Measurements from ENCODE around the gene GCNT4. TPM values are rescaled to one million over a fixed set of nuclear protein-coding genes. Genes with fewer than 3 reads are reported as not detected.

The GCNT4 gene
- total RNA-seq, 4 donors from 2014 or later = 0.69 to 2.2 (median 1.1) TPM

DNA sequence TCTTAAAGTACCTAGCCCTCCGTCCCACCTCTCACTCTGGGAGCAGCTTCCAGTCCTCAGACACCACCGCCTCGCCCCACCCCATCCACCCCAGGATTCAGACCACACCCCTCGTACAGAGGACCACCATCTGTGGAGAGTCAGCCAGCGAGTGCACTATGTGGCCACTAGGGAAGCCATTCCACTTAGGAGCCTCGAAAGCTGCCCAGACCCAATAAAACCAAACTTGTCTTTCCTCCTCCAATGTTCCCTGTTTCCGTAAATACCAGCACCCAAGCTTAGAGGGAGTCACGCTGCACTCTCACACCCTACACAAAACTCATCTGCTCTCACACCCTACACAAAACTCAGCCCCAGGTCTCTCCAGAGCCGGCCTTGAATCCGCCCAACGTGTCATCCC is 1.9 kb downstream of the GCNT4 start:
- ATAC-seq (ENCODE audit: low FRiP score) = no peak

DNA sequence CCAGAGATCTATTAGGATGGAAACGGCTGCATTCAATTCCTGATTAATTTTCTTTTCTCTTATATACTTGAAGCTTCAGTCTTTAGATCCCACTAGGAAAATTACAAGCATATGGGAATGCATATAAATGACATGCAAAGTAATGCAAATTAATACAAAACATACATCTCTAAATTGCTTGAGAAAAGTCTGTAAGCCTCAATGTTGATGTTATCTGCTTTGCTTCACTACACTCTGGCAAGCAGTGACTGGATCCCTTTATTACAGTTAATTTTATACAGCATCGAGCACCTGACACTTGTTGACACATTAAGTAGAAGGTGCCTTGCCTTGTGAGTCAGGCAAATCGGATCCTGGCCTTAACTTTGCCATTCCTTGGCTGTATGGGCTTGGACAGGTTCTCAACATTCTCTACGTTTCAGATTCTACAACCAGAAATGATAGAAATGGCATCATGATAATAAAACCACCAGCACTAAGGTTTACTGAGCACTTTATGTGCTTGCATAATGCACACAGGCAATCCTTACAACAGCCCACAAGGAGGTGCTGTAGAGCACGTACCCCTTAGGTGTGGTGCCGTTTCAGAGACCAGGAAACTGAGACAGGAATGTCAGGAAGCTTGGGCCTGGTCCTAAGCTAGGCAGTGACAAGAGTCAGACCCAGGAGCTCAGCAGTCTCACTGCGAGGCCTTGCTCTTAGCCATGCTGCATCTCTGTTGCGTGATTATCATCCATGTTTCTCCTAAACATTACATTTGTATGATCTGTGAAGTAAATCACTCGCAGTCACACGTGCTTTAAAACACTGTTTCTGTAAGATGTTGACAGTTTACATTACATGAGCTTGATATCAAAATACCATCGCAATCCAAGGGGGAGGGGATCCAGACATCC is 2.7 kb downstream of the GCNT4 start:
- ATAC-seq (ENCODE audit: low FRiP score) (no peak), DNase-seq (ENCODE audit: low spot score) (no peak)
- TF ChIP-seq, protein P1, sequence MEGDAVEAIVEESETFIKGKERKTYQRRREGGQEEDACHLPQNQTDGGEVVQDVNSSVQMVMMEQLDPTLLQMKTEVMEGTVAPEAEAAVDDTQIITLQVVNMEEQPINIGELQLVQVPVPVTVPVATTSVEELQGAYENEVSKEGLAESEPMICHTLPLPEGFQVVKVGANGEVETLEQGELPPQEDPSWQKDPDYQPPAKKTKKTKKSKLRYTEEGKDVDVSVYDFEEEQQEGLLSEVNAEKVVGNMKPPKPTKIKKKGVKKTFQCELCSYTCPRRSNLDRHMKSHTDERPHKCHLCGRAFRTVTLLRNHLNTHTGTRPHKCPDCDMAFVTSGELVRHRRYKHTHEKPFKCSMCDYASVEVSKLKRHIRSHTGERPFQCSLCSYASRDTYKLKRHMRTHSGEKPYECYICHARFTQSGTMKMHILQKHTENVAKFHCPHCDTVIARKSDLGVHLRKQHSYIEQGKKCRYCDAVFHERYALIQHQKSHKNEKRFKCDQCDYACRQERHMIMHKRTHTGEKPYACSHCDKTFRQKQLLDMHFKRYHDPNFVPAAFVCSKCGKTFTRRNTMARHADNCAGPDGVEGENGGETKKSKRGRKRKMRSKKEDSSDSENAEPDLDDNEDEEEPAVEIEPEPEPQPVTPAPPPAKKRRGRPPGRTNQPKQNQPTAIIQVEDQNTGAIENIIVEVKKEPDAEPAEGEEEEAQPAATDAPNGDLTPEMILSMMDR (IDR thresholded peaks at IDR 0.05) = no peak

More for the DNA sequence above, 1.9 kb downstream of the GCNT4 start:
- no peak for DNase-seq (ENCODE audit: low spot score)
- TF ChIP-seq, protein P1 (IDR thresholded peaks at IDR 0.05) = no peak

DNA sequence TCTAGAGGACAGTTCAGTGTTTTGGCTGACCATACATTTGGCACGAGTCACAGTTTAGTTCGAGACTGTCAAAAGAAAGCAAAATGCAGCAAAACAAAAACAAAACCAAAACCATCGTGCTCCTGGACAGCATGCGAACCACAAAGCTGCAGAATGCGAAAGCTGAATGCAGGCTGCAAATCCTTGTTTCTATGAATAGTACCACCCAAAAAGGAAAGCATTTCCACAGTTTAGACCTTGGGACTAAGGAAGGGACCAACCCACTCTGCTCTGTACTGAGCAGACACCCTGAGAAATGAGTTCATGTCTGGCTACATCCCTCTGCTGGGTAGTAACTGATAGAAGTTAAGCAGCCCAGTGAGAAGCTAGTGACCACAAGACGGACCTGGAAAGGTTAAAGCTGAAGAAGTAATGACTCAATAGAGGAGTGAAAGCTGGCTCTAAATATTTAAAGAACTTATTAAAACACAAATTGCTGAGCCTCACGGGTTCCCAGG is 3.9 kb downstream of the GCNT4 start:
- no peak for DNase-seq (ENCODE audit: low spot score)
- no peak for ATAC-seq (ENCODE audit: low FRiP score)
- TF ChIP-seq, protein P1 (IDR thresholded peaks at IDR 0.05) = no peak

DNA sequence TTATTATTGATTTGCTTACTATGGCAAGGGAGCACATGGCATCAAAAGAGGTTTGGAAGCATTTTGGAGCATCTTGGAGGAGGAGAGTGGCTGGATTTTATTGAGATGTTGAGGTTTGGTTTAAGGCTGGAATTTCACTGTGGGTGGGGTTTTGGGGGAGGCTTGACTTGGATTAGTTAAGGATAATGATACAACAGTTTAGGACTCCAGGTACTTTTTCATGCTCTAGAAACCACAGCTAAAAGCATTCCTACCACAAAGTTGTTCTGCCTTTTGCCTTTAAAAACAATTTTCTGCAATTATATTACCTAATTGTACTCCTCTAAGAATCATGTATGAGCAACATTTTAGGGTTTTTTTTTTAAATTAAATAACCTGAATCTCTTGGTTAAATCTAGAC is 5.0 kb downstream of the GCNT4 start:
- TF ChIP-seq, protein P1 (IDR thresholded peaks at IDR 0.05) = no peak
- DNase-seq (ENCODE audit: low spot score) = no peak
- no peak for ATAC-seq (ENCODE audit: low FRiP score)

DNA sequence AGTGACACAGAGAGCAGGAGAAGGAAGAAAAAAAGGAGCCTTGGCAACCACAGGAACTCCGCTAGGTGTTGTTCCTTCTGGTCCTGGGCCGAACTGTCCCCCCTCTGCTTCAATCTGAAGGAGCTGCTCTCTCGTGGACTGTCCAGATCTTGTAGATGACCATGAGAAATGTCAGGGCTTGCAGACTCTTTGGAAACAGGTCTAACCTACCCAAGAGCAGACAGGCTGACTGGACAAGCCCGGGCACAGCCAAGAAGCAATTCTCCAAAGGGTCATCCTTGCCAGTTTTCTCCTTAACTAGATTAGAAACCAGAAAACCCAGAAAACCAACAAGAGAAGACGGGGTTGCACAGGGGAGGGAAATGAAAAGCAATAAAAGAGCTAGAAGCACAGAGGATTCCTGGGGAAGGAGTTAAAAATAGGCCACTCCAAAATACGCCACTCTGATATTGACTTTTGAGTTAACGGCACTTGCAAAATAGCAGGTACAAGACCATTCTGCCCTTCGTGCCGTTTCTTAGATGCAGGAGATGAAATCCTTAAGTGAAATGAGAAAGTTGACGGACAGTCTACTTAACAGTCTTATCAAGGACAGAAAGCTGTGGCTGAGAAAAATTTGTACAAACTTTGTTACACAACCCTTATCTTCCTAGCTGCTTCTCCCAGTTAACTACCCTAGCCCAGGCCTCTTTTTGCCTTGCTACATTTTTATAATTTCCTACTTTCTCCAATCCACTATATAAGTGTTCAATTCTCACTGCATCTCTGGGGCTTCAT is 5.8 kb downstream of the GCNT4 start:
- ATAC-seq (ENCODE audit: low FRiP score) (no peak), DNase-seq (ENCODE audit: low spot score) (no peak)
- TF ChIP-seq, protein P1 (IDR thresholded peaks at IDR 0.05) = no peak

DNA sequence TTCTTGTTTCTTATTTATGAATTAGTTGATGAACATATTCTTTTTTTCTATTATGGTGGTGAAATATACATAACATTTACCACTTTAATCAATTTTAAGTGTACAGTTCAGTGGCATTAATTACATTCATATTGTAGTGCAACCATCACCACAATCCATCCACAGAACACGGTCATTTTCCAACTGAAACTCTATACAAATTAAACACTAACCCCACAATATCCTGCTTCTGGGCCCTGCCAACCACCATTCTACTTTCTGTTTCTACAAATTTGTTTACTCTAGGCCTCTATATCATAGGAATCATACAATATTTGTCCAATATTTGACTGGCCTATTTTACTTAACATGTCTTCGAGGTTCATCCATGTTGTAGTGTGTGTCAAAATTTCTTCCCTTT is 7.3 kb downstream of the GCNT4 start:
- DNase-seq (ENCODE audit: low spot score) (no peak), ATAC-seq (ENCODE audit: low FRiP score) (no peak)
- TF ChIP-seq, protein P1 (IDR thresholded peaks at IDR 0.05) = no peak

All from omental fat pad (tissue), 4 donors.